Measurements from ENCODE around the gene CCDC149. TPM values are rescaled to one million over a fixed set of nuclear protein-coding genes. Genes with fewer than 3 reads are reported as not detected.

CCDC149 gene
- total RNA-seq, 2 experiments from 2014 or later = 0.25 to 0.69 TPM

DNA sequence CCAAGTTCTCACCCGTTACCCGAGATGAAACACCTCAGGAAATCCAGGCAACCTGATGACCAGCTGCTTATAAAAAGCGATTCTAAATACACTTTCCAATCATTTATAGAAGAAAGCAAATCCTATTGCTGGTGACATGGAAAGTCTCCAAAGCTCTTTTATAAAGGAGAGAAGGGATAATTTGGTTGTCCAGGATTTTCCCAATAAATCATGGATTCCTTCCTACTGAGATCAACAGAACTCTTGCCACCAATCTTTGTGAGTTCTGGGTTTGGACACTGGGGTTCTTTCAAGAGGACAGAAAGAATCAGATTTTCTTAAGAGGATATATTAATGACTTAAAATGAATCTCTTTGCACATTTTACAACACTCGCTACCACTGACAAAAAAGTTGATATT, 142.2 kb downstream of the CCDC149 start:
- H3K36me3 Mint-ChIP-seq (ENCODE audit: low read depth) = no peaks in the 10 kb centered on the region
- no peaks in the 10 kb centered on the region for H3K9me3 Mint-ChIP-seq
- DNase-seq (no peak), ATAC-seq (ENCODE audit: poor library complexity) (no peak)
- H3K27ac Mint-ChIP-seq = no peak overlapping the region
- Histone ChIP-seq H3K4me1 (ENCODE audit: insufficient read depth, low read length) (no peaks in the 10 kb centered on the region), H3K36me3 (ENCODE audit: insufficient read depth, low read length) (no peaks in the 10 kb centered on the region), H3K27ac (ENCODE audit: low read depth in 1 of 2, low read length in 2 of 2) (no peak overlapping the region), H3K4me3 (ENCODE audit: low read length) (no peak overlapping the region), H3K9me3 (ENCODE audit: control insufficient read depth in 1 of 2, insufficient read depth in 1 of 2, low read length in 2 of 2) (peaks cover 0 to 5% of the 10 kb centered on the region in 2 experiments), H3K27me3 (ENCODE audit: control insufficient read depth in 1 of 2, insufficient read depth in 2 of 2, low read length in 2 of 2) (no peaks in the 10 kb centered on the region)
- ChIA-PET POLR2A (no interaction called here), CTCF (no interaction called here)
- H3K4me1 Mint-ChIP-seq (ENCODE audit: low read depth) = no peaks in the 10 kb centered on the region
- intact Hi-C loops (cut with DNase I, micrococcal nuclease) = no loop called here
- TF ChIP-seq, protein P1, sequence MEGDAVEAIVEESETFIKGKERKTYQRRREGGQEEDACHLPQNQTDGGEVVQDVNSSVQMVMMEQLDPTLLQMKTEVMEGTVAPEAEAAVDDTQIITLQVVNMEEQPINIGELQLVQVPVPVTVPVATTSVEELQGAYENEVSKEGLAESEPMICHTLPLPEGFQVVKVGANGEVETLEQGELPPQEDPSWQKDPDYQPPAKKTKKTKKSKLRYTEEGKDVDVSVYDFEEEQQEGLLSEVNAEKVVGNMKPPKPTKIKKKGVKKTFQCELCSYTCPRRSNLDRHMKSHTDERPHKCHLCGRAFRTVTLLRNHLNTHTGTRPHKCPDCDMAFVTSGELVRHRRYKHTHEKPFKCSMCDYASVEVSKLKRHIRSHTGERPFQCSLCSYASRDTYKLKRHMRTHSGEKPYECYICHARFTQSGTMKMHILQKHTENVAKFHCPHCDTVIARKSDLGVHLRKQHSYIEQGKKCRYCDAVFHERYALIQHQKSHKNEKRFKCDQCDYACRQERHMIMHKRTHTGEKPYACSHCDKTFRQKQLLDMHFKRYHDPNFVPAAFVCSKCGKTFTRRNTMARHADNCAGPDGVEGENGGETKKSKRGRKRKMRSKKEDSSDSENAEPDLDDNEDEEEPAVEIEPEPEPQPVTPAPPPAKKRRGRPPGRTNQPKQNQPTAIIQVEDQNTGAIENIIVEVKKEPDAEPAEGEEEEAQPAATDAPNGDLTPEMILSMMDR (IDR thresholded peaks at IDR 0.05) = no peak
- peaks cover 6% of the 10 kb centered on the region for H3K27me3 Mint-ChIP-seq
- H3K4me3 Mint-ChIP-seq = no peak overlapping the region

DNA sequence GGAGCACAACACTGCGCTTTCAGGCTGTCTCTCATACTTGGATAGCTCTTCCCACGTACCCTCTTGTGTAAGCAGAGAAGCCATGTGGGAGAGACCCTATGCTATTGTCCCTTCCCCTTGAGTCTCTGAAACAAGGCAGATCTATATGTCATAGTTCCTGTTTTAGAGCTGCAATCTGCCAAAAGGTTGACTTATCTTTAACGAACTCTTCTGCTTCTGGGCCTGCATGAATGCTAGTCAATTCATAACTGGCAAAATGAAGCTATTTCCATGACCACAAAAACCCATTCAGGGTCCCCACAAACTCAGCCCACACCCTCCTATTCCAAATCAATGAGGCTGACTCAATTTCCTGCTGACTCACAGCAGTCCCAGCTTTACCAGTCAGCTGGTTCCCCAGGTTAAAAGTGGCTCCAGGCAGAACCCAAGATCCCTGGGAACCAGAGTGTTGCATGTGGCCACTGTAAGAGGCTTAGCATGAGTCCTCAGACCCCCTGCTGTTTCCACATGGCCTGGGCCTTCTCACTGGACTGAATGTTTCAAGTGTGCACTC, 142.7 kb downstream of the CCDC149 start:
- DNase-seq (no peak), ATAC-seq (ENCODE audit: poor library complexity) (no peak)
- no peaks in the 10 kb centered on the region for H3K36me3 Mint-ChIP-seq (ENCODE audit: low read depth)
- Histone ChIP-seq H3K4me3 (ENCODE audit: low read length) (no peak overlapping the region), H3K27ac (ENCODE audit: low read depth in 1 of 2, low read length in 2 of 2) (no peak overlapping the region), H3K4me1 (ENCODE audit: insufficient read depth, low read length) (no peaks in the 10 kb centered on the region), H3K9me3 (ENCODE audit: control insufficient read depth in 1 of 2, insufficient read depth in 1 of 2, low read length in 2 of 2) (peaks cover 0 to 5% of the 10 kb centered on the region in 2 experiments), H3K27me3 (ENCODE audit: control insufficient read depth in 1 of 2, insufficient read depth in 2 of 2, low read length in 2 of 2) (no peaks in the 10 kb centered on the region), H3K36me3 (ENCODE audit: insufficient read depth, low read length) (no peaks in the 10 kb centered on the region)
- CTCF ChIA-PET = no interaction called here
- intact Hi-C loops (cut with DNase I, micrococcal nuclease) = no loop called here
- H3K4me1 Mint-ChIP-seq (ENCODE audit: low read depth) = no peaks in the 10 kb centered on the region
- POLR2A ChIA-PET = no interaction called here
- no peak overlapping the region for H3K27ac Mint-ChIP-seq
- TF ChIP-seq, protein P1 (IDR thresholded peaks at IDR 0.05) = no peak
- no peak overlapping the region for H3K4me3 Mint-ChIP-seq
- no peaks in the 10 kb centered on the region for H3K9me3 Mint-ChIP-seq
- peaks cover 6% of the 10 kb centered on the region for H3K27me3 Mint-ChIP-seq

DNA sequence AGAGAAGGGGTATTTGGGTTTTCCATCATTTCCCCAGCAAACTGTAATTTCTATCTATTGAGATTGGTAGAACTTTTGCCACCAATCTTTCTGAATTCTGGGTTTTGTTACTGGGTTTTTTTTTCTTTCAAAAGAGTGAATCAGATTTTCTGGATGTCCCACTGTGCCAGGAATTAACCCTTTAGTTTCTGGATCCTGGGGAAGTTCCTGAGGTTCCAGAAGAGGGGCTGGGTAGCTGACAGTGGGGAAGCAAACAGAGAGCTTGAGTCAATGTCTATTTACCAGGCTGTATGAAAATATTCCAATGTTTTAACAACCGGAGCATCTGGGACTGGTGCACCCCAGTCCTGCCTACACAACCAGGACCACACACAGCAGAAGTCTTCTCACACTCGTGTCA, 143.3 kb downstream of the CCDC149 start:
- Mint-ChIP-seq H3K27ac (no peak overlapping the region), H3K4me3 (no peak overlapping the region), H3K9me3 (no peaks in the 10 kb centered on the region), H3K27me3 (peaks cover 6% of the 10 kb centered on the region), H3K36me3 (ENCODE audit: low read depth) (no peaks in the 10 kb centered on the region), H3K4me1 (ENCODE audit: low read depth) (no peaks in the 10 kb centered on the region)
- TF ChIP-seq, protein P1 (IDR thresholded peaks at IDR 0.05) = no peak
- no peak overlapping the region for H3K4me3 ChIP-seq (ENCODE audit: low read length)
- ATAC-seq (ENCODE audit: poor library complexity) = no peak
- H3K27ac ChIP-seq (ENCODE audit: low read depth in 1 of 2, low read length in 2 of 2) = no peak overlapping the region
- peaks cover 0 to 5% of the 10 kb centered on the region in 2 experiments for H3K9me3 ChIP-seq (ENCODE audit: control insufficient read depth in 1 of 2, insufficient read depth in 1 of 2, low read length in 2 of 2)
- DNase-seq = no peak
- H3K4me1 ChIP-seq (ENCODE audit: insufficient read depth, low read length) = no peaks in the 10 kb centered on the region
- ChIA-PET POLR2A (no interaction called here), CTCF (no interaction called here)
- intact Hi-C loops (cut with DNase I, micrococcal nuclease) = no loop called here
- no peaks in the 10 kb centered on the region for H3K27me3 ChIP-seq (ENCODE audit: control insufficient read depth in 1 of 2, insufficient read depth in 2 of 2, low read length in 2 of 2)
- no peaks in the 10 kb centered on the region for H3K36me3 ChIP-seq (ENCODE audit: insufficient read depth, low read length)

Data from CD4-positive, alpha-beta T cell (primary cell).